Skeletal muscle satellite cell (primary cell): ENCODE data around the gene ENTPD6.

Experiments
- H3K27me3 ChIP-seq: 2 replicates; pipeline ENCODE4 v1.7.0; 2013; ENCODE audit warnings: low read length; ENCODE audit not compliant: control insufficient read depth, insufficient read depth
- H3K36me3 ChIP-seq: 2 replicates; pipeline ENCODE4 v1.7.0; 2013; ENCODE audit warnings: mild to moderate bottlenecking, control low read depth, low read length; ENCODE audit not compliant: insufficient read depth
- H3K4me1 ChIP-seq: 2 replicates; pipeline ENCODE4 v1.7.0; 2013; ENCODE audit warnings: low read length; ENCODE audit not compliant: control insufficient read depth, insufficient read depth
- H3K4me2 ChIP-seq: 2 replicates; pipeline ENCODE4 v1.7.0; 2013; ENCODE audit warnings: mild to moderate bottlenecking, low read length
- H3K4me3 ChIP-seq: 2 replicates; pipeline ENCODE4 v1.7.0; 2013; ENCODE audit warnings: low read length
- H3K9ac ChIP-seq: 2 replicates; pipeline ENCODE4 v1.7.0; 2013; ENCODE audit warnings: mild to moderate bottlenecking, low read depth, low read length, moderate library complexity
- H3K9me3 ChIP-seq: replicated peaks from 2 replicates; pipeline ENCODE4 v1.7.0; 2013; ENCODE audit warnings: mild to moderate bottlenecking, control low read depth, low read length

The ENTPD6 gene

GRCh38 chr20:25213566-25214425 lies 18.3 kb downstream of the ENTPD6 start:
- Histone ChIP-seq H3K9ac (no peak overlapping the region), H3K4me3 (no peak overlapping the region), H3K36me3 (peaks cover 76% of the 10 kb centered on the region), H3K9me3 (no peaks in the 10 kb centered on the region), H3K4me2 (no peak overlapping the region), H3K4me1 (no peaks in the 10 kb centered on the region), H3K27me3 (no peaks in the 10 kb centered on the region)

- H3K4me1 ChIP-seq, result no peaks in the 10 kb centered on the region
- H3K36me3 ChIP-seq, result peaks cover 82% of the 10 kb centered on the region
- H3K9ac ChIP-seq, result no peak overlapping the region
- H3K4me3 ChIP-seq, result no peak overlapping the region
- H3K4me2 ChIP-seq, result no peak overlapping the region
- H3K9me3 ChIP-seq, result no peaks in the 10 kb centered on the region
- no peaks in the 10 kb centered on the region for H3K27me3 ChIP-seq
Measured at GRCh38 chr20:25214426-25214790, 18.9 kb downstream of the ENTPD6 start.

GRCh38 chr20:25214819-25215218 lies 19.3 kb downstream of the ENTPD6 start:
- H3K9me3 ChIP-seq, result no peaks in the 10 kb centered on the region
- no peak overlapping the region for H3K4me3 ChIP-seq
- peaks cover under 1% of the 10 kb centered on the region for H3K4me1 ChIP-seq
- H3K9ac ChIP-seq, result no peak overlapping the region
- H3K36me3 ChIP-seq, result peaks cover 83% of the 10 kb centered on the region
- no peak overlapping the region for H3K4me2 ChIP-seq
- H3K27me3 ChIP-seq, result no peaks in the 10 kb centered on the region

- no peak overlapping the region for H3K4me3 ChIP-seq
- H3K4me2 ChIP-seq, result no peak overlapping the region
- no peak overlapping the region for H3K9ac ChIP-seq
- no peaks in the 10 kb centered on the region for H3K9me3 ChIP-seq
- peaks cover 8% of the 10 kb centered on the region for H3K4me1 ChIP-seq
- H3K36me3 ChIP-seq, result peaks cover 87% of the 10 kb centered on the region
- H3K27me3 ChIP-seq, result no peaks in the 10 kb centered on the region
Measured at GRCh38 chr20:25215521-25215920, 20.0 kb downstream of the ENTPD6 start.

GRCh38 chr20:25216199-25216945 lies 20.9 kb downstream of the ENTPD6 start:
- H3K4me1 ChIP-seq, result peaks cover 12% of the 10 kb centered on the region
- H3K9ac ChIP-seq, result no peak overlapping the region
- H3K4me2 ChIP-seq, result no peak overlapping the region
- peaks cover 88% of the 10 kb centered on the region for H3K36me3 ChIP-seq
- H3K4me3 ChIP-seq, result no peak overlapping the region
- no peaks in the 10 kb centered on the region for H3K9me3 ChIP-seq
- no peaks in the 10 kb centered on the region for H3K27me3 ChIP-seq

- H3K9me3 ChIP-seq, result no peaks in the 10 kb centered on the region
- no peak overlapping the region for H3K4me2 ChIP-seq
- H3K4me1 ChIP-seq, result peaks cover 22% of the 10 kb centered on the region
- H3K36me3 ChIP-seq, result peaks cover 77% of the 10 kb centered on the region
- no peak overlapping the region for H3K4me3 ChIP-seq
- H3K27me3 ChIP-seq, result no peaks in the 10 kb centered on the region
- H3K9ac ChIP-seq, result no peak overlapping the region
Measured at GRCh38 chr20:25217161-25218108, 21.9 kb downstream of the ENTPD6 start.

GRCh38 chr20:25218109-25218486 lies 22.6 kb downstream of the ENTPD6 start:
- no peak overlapping the region for H3K9ac ChIP-seq

GRCh38 chr20:25218492-25218891 lies 23.0 kb downstream of the ENTPD6 start:
- Histone ChIP-seq H3K9me3 (no peaks in the 10 kb centered on the region), H3K4me2 (no peak overlapping the region), H3K27me3 (no peaks in the 10 kb centered on the region), H3K4me3 (no peak overlapping the region), H3K4me1 (peaks cover 32% of the 10 kb centered on the region), H3K36me3 (peaks cover 71% of the 10 kb centered on the region), H3K9ac (no peak overlapping the region)

More at GRCh38 chr20:25218109-25218486, 22.6 kb downstream of the ENTPD6 start:
- no peaks in the 10 kb centered on the region for H3K9me3 ChIP-seq
- H3K4me1 ChIP-seq, result peaks cover 28% of the 10 kb centered on the region
- H3K4me3 ChIP-seq, result no peak overlapping the region
- no peaks in the 10 kb centered on the region for H3K27me3 ChIP-seq
- peaks cover 75% of the 10 kb centered on the region for H3K36me3 ChIP-seq
- no peak overlapping the region for H3K4me2 ChIP-seq

- Histone ChIP-seq H3K4me2 (no peak overlapping the region), H3K4me1 (peaks cover 41% of the 10 kb centered on the region), H3K27me3 (no peaks in the 10 kb centered on the region), H3K9ac (no peak overlapping the region), H3K9me3 (no peaks in the 10 kb centered on the region), H3K4me3 (no peak overlapping the region), H3K36me3 (peaks cover 68% of the 10 kb centered on the region)
Measured at GRCh38 chr20:25219365-25219764, 23.9 kb downstream of the ENTPD6 start.

GRCh38 chr20:25220021-25220730 lies 24.7 kb downstream of the ENTPD6 start:
- Histone ChIP-seq H3K4me3 (no peak overlapping the region), H3K9ac (no peak overlapping the region), H3K36me3 (peaks cover 65% of the 10 kb centered on the region), H3K4me2 (no peak overlapping the region), H3K9me3 (no peaks in the 10 kb centered on the region), H3K4me1 (peaks cover 47% of the 10 kb centered on the region), H3K27me3 (no peaks in the 10 kb centered on the region)
